Ovary (tissue), 3 donors: ENCODE data around the gene KRT222.

ENCODE experiments used
- CTCF ChIP-seq, 3 donors: fragments of 450-650 bp in 2 of 3; fragments of 200-600 bp in 1 of 3; IDR thresholded peaks; one replicate each; pipeline versions ENCODE4 v1.5.1 to v1.8.0; 2016 to 2022; ENCODE audit warnings: antibody characterized with exemption in 3 of 3, mild to moderate bottlenecking in 1 of 3
- POLR2A ChIP-seq: fragments of 450-650 bp; IDR thresholded peaks from one replicate; pipeline ENCODE4 v1.6.1; 2017; ENCODE audit warnings: antibody characterized with exemption, mild to moderate bottlenecking, moderate library complexity
- donor health status: DM: no; HTN: no; CAD: no.

- TF ChIP-seq POLR2A, result no peak
- no peak for TF ChIP-seq CTCF (IDR thresholded peaks at IDR 0.05)
Measured at GRCh38 chr17:40617678-40618240, 47.2 kb downstream of the KRT222 start.
